ENCODE results near the gene PAX2.
A peak's percentile ranks its signal among the peaks of the same experiment; 100 is the strongest.

The PAX2 gene

DNA sequence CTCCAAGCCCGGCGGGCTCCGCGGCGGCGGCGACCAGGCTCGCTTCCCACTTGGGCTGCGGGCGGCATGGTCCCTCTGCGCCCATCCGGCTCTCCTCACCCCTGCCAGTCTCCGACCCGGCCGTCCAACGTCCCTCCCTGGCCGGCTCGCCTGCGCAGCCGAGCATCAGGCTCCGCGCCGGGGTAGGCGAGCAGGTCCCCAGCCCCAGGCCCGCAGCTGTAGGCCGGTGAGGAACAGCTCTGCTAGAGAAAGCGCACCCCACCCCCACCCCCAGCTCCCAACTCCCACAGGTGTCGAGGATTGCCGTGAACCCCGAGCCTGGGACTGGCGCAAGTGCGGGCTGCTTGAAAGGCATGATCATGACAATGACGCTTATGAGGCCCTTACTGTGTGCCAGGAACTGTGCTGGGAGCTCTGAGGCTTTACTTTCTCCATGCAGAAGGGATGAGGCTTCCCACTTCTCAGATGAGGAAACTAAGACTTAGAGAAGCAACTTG lies 20.8 kb upstream of the PAX2 start:
- no peak for DNase-seq

DNA sequence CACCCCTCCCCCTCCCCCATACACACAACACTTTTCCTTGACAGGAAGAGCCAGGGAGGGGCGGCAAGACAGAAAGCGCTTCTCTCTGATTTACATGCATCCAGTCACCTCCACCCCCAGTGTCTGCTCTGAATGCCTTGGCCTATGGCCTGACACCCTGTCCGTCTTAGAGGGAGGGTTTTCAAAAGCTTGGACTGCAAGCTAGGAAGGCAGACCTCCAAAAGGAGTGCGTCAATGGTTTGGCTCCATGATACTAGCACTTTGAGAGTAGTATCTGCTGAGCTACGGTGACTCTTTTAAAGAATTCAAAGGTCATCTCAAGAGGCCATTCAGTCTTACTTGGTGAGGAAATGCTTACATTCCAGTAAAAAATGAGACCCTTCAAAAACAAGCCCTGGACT lies 20.3 kb upstream of the PAX2 start:
- no peak for DNase-seq

DNA sequence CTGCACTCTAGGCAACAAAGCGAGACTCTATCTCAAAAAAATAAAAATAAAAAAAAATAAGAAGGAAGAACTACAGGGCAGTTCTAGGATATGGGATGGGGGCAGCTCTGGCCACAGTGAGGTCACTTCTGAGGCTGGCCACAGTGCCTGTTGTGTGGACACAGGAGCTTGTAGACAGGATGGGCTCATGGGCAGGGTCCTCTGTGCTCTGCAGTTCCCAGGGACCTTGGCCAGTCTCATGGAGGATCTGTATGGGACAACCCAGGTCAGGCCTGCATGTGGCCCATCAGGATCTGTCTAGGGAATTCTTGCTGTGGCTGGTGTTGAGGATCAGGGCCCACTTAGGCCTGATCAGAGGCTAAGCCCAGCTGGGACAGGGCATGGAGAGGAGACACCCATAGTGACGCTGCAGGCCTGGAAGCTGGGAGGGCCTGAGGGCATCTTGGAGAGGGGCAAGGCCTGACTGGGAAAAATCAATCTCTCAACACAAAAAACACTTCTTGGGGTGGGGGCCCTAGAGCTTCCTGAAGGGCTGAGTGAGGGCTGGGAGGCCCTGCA lies 19.4 kb upstream of the PAX2 start:
- no peak for DNase-seq

DNA sequence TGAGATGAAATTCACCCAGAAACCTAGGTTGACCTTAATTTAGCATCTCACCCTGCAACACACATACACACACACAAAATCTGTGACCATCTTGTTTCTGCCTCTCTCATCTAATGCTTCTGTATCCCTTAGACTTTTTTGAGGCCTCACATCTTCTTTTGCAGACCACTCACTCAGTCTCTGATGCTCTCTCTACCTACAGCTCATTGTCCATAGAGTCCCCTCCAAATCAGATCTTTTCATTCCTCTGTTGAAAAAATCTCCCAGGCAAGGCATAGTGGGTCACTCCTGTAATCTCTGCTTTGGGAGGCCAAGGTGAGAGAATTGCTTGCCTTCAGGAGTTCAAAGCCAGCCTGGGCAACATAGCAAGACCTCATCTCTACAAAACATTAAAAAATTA lies 17.6 kb upstream of the PAX2 start:
- no peak for DNase-seq

DNA sequence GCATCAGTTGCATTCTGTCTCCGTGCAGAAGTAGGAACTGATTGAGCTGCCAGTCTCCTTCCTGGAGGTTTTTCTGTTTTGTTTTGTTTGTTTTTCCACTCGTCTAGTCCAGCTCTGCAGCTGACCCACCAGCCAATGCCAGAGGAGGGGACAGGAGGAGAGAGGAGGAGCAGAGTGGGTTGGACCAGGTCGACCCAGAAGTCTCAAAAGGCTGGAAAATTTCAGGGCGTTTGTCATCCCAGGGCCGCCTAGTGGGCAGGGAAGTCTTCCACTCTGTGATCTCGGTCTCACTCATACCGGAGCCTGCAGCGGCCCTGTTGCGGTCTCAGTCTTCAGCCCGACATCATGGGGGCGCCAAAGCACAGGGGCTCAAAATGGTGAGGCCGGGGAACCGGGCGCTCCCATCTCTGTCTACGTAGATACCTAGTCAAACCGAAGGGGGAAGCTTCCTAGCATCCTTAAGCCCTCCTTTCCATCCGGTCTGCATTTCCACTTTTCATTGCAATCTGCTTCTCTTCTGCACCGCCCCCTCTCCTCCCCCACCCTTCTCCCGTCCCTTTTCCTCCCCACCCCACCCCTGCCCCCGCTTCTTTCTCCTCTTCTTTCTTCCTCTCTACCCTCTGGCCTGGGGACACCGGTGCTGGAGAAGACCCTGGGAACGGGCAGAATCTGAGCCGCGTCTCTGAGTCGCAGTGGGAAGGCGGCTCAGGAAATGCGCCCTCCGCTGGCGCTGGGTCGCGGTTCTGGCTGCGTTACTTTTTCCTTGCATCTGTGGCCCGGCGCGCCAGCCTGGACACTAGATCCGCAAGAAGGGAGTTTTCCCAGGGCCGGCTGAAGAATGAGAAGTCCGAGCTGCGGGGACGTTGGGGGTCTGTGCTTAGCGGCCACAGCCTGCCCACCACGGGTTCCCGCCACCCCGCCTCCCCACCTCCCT lies 16.2 kb upstream of the PAX2 start:
- DNase-seq: peak in 1 of 2 donors; percentile 12

DNA sequence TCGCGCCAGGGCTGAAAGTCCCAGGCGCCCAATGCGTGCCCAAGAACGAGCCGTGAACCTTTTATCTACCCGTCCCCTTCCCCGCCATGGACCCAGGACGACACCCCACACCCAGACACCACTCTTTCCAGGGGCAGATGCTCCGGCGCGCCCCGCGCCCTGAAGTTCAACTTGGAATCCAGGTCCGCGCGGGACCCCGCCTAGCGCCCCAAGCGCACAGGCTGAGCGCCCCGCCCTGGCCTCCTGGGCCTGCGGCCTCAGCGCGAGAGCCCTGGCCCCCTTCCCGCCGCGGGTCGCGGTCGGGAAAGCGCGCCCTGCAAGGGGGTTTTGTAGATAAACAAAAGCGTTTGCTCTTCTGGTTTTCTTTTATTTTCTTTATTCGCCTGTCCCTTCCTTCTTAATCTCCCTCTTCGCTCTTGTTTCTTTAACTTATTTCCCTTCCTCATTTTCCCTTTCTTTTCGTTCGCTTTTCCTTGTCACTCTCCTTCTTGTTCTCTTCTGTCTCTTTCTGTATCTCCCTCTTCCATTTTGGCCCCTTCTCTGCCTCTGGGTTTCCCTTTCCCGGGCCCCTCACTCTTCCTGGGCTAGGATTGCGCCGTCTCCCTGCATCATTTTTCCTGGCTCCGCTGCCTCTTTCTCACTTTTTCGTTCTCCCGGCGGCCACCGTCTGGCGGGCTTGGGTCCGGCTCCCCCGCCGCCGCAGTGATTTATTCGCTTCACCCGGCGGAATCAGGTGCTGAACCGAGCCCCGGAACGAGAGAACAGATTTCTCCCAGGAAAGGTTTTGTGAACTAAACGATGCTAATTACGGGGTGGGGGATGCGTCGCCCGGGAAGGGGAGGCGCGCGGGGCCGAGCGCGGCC lies 15.3 kb upstream of the PAX2 start:
- DNase-seq: no peak

DNA sequence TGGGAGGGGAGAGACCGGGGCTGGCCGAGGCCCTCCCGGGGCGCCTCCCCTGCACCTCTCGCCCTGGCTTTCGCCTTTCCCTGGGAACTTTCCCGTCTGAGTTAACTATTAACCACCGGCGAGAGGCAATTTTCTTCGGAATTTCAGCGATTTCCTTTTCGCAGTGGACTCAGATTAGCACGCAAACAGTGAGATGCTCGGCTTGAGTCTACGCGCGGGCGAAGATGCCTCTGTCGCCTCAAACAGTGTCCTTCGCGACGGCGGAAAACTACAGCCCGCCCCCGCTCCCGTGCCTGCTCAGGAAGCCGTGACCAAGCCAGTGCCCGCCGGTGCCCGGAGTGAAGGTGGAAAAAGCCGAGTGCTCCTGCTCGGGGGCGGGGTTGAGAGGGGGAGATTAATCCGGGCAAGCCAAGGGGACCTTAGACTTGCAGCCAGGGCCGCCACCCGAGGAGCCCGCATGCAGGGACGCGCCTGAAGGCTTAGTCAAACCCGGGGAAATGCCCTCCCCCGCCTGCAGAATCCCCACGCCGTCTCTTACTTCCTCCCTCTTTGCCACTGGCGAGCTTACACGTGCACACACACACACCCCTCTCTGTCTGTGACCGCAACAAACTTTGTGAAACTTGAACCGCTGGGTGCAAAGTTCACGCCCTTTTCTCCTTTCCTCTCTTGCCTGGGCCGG lies 14.5 kb upstream of the PAX2 start:
- peak; percentile 68 to 70 for DNase-seq

DNA sequence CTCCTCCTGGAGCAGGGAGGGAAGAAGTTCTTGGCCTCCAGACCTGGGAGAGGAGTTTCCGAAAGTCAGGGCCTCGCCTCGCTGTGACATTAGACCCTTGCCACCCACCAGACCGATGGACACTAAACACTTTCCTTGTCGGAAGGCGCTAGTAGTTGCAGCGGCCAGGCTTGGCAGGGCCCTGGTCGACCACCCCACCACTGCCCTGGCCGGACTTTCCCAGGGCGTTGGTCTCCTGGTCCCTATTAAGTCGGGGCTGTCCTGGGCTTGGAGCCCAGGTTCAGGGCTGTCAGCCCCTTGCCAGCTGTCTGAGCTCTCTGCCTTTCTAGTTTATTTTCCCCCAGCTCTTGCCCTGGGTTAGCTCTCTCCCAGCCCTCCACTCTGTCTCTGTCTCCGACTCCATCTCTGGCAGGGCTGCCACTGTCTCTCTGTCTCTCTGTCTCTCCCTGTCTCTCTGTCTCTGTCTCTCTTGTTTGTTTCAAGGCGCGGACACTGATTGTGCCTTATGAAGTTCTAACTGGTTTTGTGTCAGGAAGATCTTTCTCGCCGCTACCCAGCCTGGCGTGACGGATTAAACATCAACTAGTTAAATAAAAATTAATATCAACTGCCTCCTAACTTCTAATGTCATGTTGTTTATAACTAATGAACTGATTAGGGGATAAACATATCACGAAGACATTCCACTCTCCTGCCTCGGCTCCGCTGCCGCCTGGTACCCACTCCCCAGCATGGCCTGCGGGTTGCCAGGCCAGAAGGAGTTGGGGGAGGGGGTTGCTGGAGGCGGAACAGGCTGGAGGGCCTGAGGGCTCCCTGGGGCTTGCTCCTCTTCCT lies 13.8 kb upstream of the PAX2 start:
- no peak for DNase-seq

DNA sequence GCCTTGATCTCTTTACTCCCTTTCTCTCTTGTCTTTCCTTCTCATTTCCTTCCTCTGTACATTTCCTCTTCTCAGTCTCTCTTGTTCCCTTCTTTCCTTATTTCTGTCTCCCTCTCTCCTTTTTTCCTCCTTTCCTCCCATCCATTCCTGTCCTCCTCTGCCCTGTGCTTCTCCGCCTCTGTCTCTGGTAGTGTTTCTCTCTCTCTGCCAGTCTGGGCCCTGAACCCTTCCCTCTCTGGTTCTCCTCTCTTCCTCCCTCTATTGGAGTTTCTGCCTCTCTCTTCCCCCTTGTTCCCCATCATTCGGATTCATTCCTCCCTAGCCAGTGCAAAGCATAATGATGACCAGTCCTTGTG lies 13.2 kb upstream of the PAX2 start:
- DNase-seq: no peak

DNA sequence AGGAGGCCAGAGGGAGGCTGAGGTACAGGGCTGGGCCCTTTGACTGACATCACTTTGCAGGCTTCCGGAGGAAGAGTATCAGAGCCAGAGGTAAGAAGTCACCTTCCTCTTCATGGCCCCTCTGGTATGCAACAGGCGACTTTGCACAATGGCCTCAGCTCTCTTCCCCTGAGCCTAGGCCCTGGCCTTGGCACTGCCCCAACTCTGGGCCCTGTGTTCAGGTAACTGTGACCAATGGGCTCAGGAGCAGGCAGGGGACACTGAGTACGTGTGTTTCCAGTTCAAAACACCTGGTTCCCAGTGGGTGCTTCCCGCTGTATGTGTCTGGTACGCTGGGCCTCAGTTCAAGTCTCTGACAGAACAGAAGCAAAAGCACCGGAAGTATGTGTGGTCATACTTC lies 12.1 kb upstream of the PAX2 start:
- no peak for DNase-seq

DNA sequence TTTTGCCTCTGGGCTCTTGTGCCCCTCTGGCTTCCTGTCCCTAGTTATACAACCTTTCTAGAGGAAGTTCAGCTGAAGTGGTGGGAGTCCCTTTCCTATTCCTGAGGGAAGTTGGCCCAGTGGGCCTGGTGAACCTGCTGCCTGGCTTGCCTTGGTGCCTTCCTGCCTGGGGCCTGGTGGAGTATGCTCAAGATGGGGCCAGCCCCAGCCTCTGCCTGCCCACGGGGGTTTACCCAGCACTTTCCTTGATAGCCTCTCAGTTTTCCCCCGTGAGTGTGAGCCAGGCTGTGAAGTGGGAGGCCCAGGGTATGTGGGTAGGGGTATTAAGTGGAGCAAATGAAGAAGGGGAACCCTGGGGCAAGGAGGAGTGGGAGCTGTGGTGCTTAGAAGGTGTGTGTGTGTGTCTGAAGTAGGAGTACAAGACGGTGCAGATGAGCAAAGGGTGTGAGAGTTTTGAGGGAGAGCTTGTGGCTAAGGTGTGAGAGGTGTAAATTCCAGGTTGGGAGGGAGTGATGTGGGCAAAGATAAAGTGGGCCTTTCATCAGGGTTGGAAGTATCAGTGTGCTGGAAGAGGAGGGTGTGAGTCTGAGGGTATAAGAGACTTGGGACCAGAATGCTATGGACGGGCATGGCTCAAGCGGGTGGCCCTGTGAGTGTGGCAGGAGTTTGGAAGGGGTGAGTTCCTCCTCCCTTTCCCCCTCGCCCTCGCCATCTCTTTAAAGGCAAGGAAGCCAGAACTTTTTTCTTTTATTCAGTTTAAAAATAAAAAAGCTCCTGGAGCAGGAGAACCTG lies 10.9 kb upstream of the PAX2 start:
- no peak for DNase-seq

DNA sequence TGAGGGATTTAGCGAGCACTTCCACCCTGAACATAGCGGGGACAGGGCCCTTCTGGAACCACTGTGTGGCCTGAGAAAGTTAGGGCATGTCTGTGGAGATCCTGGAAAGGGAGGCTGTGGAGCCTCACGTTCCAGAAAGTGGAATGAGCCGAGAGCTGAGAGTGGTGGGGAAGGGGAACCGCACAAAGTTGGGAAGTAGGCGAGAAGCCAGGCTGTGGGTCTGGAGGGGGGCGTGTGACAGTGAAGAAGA lies 10.4 kb upstream of the PAX2 start:
- DNase-seq: no peak

DNA sequence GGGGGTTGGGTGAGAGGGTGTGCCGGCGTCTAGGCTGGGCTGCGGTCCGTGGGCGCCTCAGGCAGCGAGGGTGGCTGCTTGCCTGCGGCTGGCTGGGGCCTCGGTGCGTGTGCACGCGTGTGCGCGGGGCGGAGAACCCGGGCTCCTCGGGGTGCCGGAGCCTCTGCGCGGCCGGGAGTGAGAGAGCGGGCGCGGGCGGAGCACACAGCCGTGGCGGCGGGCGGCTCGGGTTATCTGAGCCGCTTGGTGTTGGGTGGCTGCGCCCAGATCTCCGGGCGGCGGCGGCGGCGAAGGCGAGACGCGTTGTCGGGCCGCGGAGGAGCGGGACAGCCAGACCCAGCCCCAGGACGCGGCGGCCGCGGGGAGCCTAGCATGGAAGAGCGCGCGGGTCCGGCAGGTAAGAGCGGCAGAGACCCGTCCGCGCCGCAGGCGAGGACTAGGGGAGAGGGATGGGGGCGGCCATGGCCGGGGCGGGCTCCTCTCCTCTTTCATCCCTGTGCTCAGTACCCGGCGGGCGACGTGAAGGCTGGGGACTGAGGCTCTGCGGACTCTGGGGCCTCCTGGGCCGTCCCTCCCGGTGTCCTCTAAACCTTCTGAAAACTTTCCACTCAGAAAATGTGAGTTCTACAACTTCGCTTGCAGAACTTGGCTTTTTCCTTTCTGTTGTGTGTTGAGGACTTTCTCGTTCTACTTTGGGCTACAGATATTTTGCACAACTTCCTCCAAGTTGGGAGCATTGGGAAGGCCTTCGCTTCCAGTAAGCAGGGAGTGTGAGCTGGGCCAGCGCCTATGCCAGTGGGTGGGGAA lies 9.8 kb upstream of the PAX2 start:
- no peak for DNase-seq

DNA sequence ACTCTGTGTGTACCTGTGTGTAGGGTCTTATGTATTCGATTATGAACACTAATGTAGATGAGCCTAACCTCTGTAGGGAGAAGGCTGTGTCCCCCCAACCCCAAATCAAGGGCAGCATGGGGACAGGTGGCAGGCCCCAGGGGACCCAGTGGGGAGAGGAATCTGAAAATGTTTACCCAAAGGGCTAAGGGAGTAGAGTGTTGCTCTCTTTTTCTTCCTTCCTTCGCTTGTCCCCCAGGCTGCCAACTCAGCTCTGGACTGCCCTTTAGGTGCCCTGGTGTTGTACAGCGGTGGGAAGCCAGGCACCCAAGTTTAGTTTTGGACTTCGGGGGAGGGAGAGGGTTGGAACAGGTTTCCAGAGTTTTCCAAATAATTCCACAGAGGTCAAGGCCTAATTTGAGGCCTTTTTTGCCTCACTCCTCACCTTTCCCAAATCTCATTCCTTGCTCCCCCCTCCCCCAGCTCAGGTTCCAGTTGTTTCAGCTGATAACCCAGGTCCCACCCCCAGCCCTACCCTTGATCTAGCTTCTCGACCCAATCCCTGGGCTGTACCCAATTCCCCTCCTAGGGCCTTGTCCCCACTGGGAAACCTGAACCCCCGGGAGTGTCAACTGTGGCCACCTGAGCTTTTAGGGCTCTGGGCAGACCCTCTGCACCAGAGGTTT lies 9.1 kb upstream of the PAX2 start:
- no peak for DNase-seq

DNA sequence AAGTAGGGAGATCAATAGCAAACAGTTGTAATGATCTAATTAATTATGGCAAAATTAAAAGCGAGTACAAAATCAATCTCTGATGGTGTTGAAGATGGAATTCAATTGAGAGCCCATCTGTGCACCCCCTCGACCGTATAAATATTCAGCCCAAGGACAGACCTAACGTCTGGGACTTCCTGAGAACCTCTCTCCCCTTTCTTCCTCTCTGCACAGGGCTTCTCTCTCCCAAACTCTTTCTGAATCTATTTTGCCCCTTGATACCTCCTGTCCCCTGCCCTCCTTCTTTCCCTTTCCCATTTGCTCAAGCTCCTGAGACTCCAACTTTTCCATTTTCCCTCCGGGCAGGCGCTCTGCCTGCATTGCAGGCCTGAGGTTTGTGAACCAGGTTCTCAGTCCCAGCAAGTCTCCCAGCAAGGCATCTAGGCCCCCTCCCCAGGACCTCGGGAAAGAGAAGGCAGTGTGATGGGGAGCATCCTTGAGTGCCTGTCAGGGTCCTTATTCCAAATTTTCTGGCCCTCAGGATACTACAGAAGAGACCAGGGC lies 8.5 kb upstream of the PAX2 start:
- DNase-seq: no peak

DNA sequence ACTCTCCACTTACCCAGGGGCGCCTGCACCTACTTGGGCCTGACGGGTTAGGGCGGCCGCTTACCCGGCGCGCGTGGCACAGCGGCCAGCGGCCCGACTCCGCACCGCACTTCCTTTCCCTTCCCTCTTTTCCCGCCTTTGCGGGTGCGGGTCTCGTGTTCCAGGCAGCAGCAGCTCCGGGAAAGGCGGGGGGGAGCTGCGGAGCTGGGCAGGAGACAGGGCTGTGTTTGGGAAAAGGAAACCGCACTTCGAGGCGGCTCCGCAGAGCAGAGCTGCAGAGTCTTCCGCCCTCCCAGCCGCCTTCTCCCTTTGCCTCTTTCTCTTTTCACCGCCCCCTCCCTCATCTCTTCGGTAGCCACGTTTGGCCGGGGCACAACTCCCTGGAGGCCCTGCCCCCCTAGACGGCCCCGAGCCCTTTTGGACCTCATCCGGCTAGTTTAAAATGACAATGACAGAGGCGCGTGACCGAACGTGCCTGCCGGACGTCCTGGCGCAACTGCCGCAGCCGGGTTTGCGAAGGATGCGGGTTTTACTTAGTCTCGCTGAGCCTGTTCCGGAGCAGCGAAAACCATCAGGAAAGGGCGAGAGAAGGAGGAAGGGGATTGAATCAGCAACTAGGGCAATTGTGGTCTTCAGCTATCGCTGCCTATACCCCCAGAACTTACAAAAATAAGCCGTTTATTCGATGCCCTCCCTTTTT lies 7.9 kb upstream of the PAX2 start:
- no peak for DNase-seq

DNA sequence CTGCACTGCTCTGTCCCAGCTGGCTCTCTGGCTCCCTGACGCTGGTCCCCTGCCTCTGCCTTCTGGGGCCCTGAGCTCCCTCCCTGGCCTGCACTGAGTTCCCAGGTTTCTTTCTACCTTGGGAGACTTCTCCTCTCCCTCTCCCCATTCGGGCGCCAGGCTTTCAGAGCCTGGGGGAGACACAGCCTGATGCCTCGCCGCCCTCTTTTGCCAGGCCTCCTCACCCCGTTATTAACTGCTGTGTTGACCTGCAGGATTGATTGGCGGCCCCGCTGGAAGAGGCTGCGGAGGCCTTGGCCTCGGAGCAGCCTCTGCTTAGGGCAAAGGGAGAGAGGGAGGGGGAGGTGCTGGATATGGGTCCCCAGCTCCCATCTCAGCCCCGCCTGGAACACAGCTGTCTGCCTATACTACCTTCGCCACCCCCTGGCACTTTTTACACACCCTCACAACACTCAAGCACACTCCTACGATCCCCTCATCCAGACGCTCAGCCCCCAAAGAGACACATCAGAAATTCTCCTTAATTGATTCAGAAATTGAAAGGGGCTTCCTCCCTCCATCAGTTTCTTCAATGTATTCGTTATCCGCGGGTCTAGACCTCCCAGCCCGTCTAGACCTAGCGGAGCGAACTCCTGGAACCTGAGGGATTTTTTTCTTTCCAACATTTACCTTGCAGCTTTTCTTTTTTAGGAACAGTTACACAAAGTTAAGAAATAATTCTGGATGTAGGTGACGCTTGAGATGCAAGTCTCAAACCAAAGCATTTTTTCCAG lies 7.1 kb upstream of the PAX2 start:
- no peak for DNase-seq

All from inflammatory macrophage (primary cell).